Liver (tissue), 9 donors: ENCODE data around the gene NUDT1. TPM values are rescaled to one million over a fixed set of nuclear protein-coding genes. Genes with fewer than 3 reads are reported as not detected.
A peak's percentile ranks its signal among the peaks of the same experiment; 100 is the strongest.
"Not testable (repeated sequence)": the region's sequence is repeated elsewhere in the genome, so short reads cannot be mapped to it uniquely, and the experiment has no call there.

Experiments used
- DNase-seq: peaks from one replicate; pipeline ENCODE4 v3.0.0-alpha.2; 2017; ENCODE audit warnings: low spot score
- H3K27ac ChIP-seq, 2 donors: one replicate each; pipeline ENCODE4 v1.7.0; 2013; ENCODE audit warnings: inconsistent platforms in 2 of 2, low read length in 2 of 2, control low read depth in 1 of 2, low read depth in 1 of 2, mild to moderate bottlenecking in 1 of 2
- H3K27me3 ChIP-seq, 4 donors: one replicate each; pipeline versions ENCODE4 v1.6.1 to v1.7.0; 2013; ENCODE audit warnings: low read length in 3 of 4, inconsistent platforms in 1 of 4, mild to moderate bottlenecking in 1 of 4, moderate library complexity in 1 of 4; ENCODE audit not compliant: control insufficient read depth in 4 of 4, insufficient read depth in 4 of 4
- H3K36me3 ChIP-seq, 4 donors: one replicate each; pipeline versions ENCODE4 v1.6.1 to v1.7.0; 2013; ENCODE audit warnings: low read length in 3 of 4, mild to moderate bottlenecking in 3 of 4, low read depth in 1 of 4, moderate library complexity in 1 of 4; ENCODE audit not compliant: control insufficient read depth in 4 of 4, insufficient read depth in 3 of 4
- H3K4me1 ChIP-seq, 4 donors: one replicate each; pipeline versions ENCODE4 v1.6.1 to v1.7.0; 2013; ENCODE audit warnings: low read length in 3 of 4, mild to moderate bottlenecking in 3 of 4, moderate library complexity in 1 of 4; ENCODE audit not compliant: control insufficient read depth in 4 of 4, insufficient read depth in 4 of 4
- H3K4me3 ChIP-seq, 3 donors: one replicate each; pipeline versions ENCODE4 v1.6.1 to v1.7.0; 2013; ENCODE audit warnings: low read length in 3 of 3, control low read depth in 1 of 3, low read depth in 1 of 3, mild to moderate bottlenecking in 1 of 3
- H3K9ac ChIP-seq, 2 donors: one replicate each; pipeline ENCODE4 v1.7.0; 2013; ENCODE audit warnings: low read length in 2 of 2, mild to moderate bottlenecking in 2 of 2, moderate library complexity in 2 of 2, control low read depth in 1 of 2, low read depth in 1 of 2
- H3K9me3 ChIP-seq, 4 donors: one replicate each; pipeline versions ENCODE4 v1.6.1 to v1.7.0; 2013; ENCODE audit warnings: low read length in 3 of 4; ENCODE audit not compliant: control insufficient read depth in 4 of 4
- EGR1 ChIP-seq, 2 donors: IDR thresholded peaks; 2 replicates each; pipeline ENCODE4 v1.6.1; 2016 to 2018; ENCODE audit warnings: antibody characterized with exemption in 2 of 2, low read depth in 2 of 2
- FOXA1 ChIP-seq: IDR thresholded peaks from 2 replicates; pipeline ENCODE4 v1.6.1; 2016; ENCODE audit warnings: antibody characterized with exemption
- FOXA2 ChIP-seq: IDR thresholded peaks from 2 replicates; pipeline ENCODE4 v1.6.1; 2016; ENCODE audit warnings: antibody characterized with exemption
- GABPA ChIP-seq, 2 donors: IDR thresholded peaks in 1 of 2; conservative IDR thresholded peaks in 1 of 2; 2 replicates each; pipeline ENCODE4 v1.6.1; 2016; ENCODE audit warnings: antibody characterized with exemption in 2 of 2, mild to moderate bottlenecking in 1 of 2, moderate library complexity in 1 of 2
- HNF4A ChIP-seq, 2 donors: conservative IDR thresholded peaks; 2 replicates each; pipeline ENCODE4 v1.6.1; 2016; ENCODE audit warnings: antibody characterized with exemption in 2 of 2, mild to moderate bottlenecking in 2 of 2
- HNF4G ChIP-seq: IDR thresholded peaks from 2 replicates; pipeline ENCODE4 v1.6.1; 2016; ENCODE audit warnings: antibody characterized with exemption
- JUND ChIP-seq, 2 donors: IDR thresholded peaks; 2 replicates each; pipeline ENCODE4 v1.6.1; 2016; ENCODE audit warnings: antibody characterized with exemption in 2 of 2
- NR2F2 ChIP-seq: IDR thresholded peaks from 2 replicates; pipeline ENCODE4 v1.6.1; 2016; ENCODE audit warnings: antibody characterized with exemption
- RAD21 ChIP-seq, 2 donors: IDR thresholded peaks; 2 replicates each; pipeline ENCODE4 v1.6.1; 2016; ENCODE audit warnings: antibody characterized with exemption in 2 of 2, mild to moderate bottlenecking in 2 of 2
- RXRA ChIP-seq, 2 donors: IDR thresholded peaks; 2 replicates each; pipeline ENCODE4 v1.6.1; 2017 to 2018; ENCODE audit warnings: antibody characterized with exemption in 2 of 2, mild to moderate bottlenecking in 1 of 2
- SP1 ChIP-seq: IDR thresholded peaks from 2 replicates; pipeline ENCODE4 v1.6.1; 2018; ENCODE audit warnings: antibody characterized with exemption, mild to moderate bottlenecking
- TAF1 ChIP-seq: conservative IDR thresholded peaks from 2 replicates; pipeline ENCODE4 v1.6.1; 2016; ENCODE audit warnings: antibody characterized with exemption, mild to moderate bottlenecking
- YY1 ChIP-seq: IDR thresholded peaks from 2 replicates; pipeline ENCODE4 v1.6.1; 2016; ENCODE audit warnings: antibody characterized with exemption, mild to moderate bottlenecking
- WGBS: extraction: QIAGEN DNeasy Blood & Tissue Kit; methylation state at CpG from one replicate; pipeline ENCODE4 v1.1.7; 2013; 5-methylcytosine and 5-hydroxymethylcytosine counted together
- polyA plus RNA-seq, 2 donors: library from polyadenylated mRNA; stranded (reverse) in 1 of 2; unstranded in 1 of 2; fragments of 200-250 nt in 1 of 2; fragments of >200 nt in 1 of 2; fragmentation: Nextera tagmentation in 1 of 2; extraction: Ambion mirVana in 1 of 2; gene quantifications; one replicate each; pipeline versions ENCODE4 v1.2.1 to v1.2.3, GENCODE V29; 2013 to 2015
- total RNA-seq, 2 donors: library from RNA; depleted of rRNA; stranded (reverse); fragments of >200 nt; gene quantifications; one replicate each; pipeline ENCODE4 v1.2.3, GENCODE V29; 2014
- TF ChIP-seq, protein P1 (sequence below): IDR thresholded peaks from 2 replicates; pipeline ENCODE4 v1.6.1; 2016; ENCODE audit warnings: antibody characterized with exemption
- TF ChIP-seq, protein P2 (sequence below): IDR thresholded peaks from 2 replicates; pipeline ENCODE4 v1.6.1; 2016; ENCODE audit warnings: antibody characterized with exemption, mild to moderate bottlenecking
- TF ChIP-seq, protein P3 (sequence below): fragments of 150-350 bp; IDR thresholded peaks from 2 replicates; pipeline ENCODE4 v1.5.1; 2017; ENCODE audit warnings: improper control_type of control experiment, low read depth, low read length; ENCODE audit not compliant: missing input control
- TF ChIP-seq, protein P4 (sequence below): IDR thresholded peaks from 2 replicates; pipeline ENCODE4 v1.6.1; 2016; ENCODE audit warnings: antibody characterized with exemption
- TF ChIP-seq, protein P5 (sequence below): IDR thresholded peaks from 2 replicates; pipeline ENCODE4 v1.6.1; 2016; ENCODE audit warnings: antibody characterized with exemption
- donor health status: healthy.
- donor health status: healthy.
- donor health status: healthy.
- donor health status: healthy.
- donor health status: healthy.

The NUDT1 gene
- total and polyA plus RNA-seq, 4 donors = 1.0 to 22.3 (median 3.1) TPM

DNA sequence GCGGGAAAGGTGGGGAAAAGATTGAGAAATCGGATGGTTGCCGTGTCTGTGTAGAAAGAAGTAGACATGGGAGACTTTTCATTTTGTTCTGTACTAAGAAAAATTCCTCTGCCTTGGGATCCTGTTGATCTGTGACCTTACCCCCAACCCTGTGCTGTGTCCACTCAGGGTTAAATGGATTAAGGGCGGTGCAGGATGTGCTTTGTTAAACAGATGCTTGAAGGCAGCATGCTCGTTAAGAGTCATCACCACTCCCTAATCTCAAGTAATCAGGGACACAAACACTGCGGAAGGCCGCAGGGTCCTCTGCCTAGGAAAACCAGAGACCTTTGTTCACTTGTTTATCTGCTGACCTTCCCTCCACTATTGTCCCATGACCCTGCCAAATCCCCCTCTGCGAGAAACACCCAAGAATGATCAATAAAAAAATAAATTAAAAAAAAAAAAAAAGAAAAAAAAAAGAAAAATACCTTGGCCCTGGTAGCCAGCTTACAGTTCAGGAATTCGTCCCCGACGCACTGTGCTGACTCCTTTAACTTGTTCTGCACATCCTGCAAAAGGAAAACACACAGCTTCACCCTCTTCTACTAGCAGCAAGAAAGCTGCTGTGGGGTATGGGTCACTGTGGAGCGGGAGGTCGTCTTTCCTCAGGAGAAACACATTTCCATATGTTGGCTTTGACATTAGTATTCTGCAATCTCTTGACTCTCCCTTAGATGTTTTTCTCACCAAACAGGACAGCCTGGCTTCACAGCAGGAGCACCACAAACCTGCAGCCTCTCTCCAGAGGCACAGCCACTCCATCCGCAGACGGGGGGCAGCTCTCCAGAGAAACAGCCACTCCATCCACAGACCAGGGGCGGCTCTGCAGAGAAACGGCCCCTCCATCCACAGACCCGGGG, 27.3 kb downstream of the NUDT1 start:
- H3K36me3 ChIP-seq = peaks cover 0 to 12% (median 4%) of the 10 kb centered on the region in 4 donors
- not testable (repeated sequence) for H3K27ac ChIP-seq
- peak; percentile 26 for TF ChIP-seq NR2F2

DNA sequence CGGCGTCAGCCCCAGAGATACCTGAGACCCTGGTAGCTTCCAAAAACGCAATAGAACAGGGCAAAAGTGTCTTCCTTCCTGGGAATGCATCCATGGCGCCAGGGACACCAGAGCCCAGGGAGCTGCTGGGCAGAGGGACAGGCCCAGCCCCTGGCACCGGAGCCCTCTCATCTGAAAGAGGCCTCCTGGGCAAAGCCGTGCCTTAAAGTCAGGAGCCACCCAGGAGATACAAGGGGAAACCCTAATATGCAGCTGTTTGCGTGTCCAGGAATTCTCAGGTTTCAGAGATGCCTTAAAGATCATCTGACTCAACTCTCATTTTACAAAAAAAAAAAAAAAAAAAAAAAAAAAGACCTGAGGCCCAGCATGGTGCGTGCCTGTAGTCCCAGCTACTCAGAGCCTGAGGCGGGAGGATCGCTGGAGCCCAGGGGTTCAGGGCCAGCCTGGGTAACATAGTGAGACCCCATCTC, 28.0 kb downstream of the NUDT1 start:
- no peaks in the 10 kb centered on the region for H3K27me3 ChIP-seq
- H3K9me3 ChIP-seq = no peaks in the 10 kb centered on the region
- H3K4me3 ChIP-seq = no peak overlapping the region
- H3K27ac ChIP-seq = no peak overlapping the region
- no peaks in the 10 kb centered on the region for H3K4me1 ChIP-seq
- TF ChIP-seq FOXA2 (no peak), HNF4G (no peak), YY1 (no peak), NR2F2 (no peak), GABPA (IDR thresholded peaks at IDR 0.05 in 1 of 2, conservative IDR thresholded peaks at IDR 0.05 in 1 of 2) (no peak), EGR1 (IDR thresholded peaks at IDR 0.05; ENCODE audit: low read depth in 2 of 2) (no peak), TAF1 (no peak), SP1 (no peak), JUND (IDR thresholded peaks at IDR 0.05) (no peak), RAD21 (IDR thresholded peaks at IDR 0.05) (no peak), RXRA (IDR thresholded peaks at IDR 0.05) (no peak), FOXA1 (no peak), HNF4A (conservative IDR thresholded peaks at IDR 0.05) (no peak)
- TF ChIP-seq, protein P1, sequence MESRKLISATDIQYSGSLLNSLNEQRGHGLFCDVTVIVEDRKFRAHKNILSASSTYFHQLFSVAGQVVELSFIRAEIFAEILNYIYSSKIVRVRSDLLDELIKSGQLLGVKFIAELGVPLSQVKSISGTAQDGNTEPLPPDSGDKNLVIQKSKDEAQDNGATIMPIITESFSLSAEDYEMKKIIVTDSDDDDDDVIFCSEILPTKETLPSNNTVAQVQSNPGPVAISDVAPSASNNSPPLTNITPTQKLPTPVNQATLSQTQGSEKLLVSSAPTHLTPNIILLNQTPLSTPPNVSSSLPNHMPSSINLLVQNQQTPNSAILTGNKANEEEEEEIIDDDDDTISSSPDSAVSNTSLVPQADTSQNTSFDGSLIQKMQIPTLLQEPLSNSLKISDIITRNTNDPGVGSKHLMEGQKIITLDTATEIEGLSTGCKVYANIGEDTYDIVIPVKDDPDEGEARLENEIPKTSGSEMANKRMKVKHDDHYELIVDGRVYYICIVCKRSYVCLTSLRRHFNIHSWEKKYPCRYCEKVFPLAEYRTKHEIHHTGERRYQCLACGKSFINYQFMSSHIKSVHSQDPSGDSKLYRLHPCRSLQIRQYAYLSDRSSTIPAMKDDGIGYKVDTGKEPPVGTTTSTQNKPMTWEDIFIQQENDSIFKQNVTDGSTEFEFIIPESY = no peak
- TF ChIP-seq, protein P2, sequence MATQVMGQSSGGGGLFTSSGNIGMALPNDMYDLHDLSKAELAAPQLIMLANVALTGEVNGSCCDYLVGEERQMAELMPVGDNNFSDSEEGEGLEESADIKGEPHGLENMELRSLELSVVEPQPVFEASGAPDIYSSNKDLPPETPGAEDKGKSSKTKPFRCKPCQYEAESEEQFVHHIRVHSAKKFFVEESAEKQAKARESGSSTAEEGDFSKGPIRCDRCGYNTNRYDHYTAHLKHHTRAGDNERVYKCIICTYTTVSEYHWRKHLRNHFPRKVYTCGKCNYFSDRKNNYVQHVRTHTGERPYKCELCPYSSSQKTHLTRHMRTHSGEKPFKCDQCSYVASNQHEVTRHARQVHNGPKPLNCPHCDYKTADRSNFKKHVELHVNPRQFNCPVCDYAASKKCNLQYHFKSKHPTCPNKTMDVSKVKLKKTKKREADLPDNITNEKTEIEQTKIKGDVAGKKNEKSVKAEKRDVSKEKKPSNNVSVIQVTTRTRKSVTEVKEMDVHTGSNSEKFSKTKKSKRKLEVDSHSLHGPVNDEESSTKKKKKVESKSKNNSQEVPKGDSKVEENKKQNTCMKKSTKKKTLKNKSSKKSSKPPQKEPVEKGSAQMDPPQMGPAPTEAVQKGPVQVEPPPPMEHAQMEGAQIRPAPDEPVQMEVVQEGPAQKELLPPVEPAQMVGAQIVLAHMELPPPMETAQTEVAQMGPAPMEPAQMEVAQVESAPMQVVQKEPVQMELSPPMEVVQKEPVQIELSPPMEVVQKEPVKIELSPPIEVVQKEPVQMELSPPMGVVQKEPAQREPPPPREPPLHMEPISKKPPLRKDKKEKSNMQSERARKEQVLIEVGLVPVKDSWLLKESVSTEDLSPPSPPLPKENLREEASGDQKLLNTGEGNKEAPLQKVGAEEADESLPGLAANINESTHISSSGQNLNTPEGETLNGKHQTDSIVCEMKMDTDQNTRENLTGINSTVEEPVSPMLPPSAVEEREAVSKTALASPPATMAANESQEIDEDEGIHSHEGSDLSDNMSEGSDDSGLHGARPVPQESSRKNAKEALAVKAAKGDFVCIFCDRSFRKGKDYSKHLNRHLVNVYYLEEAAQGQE = no peak
- TF ChIP-seq, protein P3, sequence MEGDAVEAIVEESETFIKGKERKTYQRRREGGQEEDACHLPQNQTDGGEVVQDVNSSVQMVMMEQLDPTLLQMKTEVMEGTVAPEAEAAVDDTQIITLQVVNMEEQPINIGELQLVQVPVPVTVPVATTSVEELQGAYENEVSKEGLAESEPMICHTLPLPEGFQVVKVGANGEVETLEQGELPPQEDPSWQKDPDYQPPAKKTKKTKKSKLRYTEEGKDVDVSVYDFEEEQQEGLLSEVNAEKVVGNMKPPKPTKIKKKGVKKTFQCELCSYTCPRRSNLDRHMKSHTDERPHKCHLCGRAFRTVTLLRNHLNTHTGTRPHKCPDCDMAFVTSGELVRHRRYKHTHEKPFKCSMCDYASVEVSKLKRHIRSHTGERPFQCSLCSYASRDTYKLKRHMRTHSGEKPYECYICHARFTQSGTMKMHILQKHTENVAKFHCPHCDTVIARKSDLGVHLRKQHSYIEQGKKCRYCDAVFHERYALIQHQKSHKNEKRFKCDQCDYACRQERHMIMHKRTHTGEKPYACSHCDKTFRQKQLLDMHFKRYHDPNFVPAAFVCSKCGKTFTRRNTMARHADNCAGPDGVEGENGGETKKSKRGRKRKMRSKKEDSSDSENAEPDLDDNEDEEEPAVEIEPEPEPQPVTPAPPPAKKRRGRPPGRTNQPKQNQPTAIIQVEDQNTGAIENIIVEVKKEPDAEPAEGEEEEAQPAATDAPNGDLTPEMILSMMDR = no peak
- TF ChIP-seq, protein P4, sequence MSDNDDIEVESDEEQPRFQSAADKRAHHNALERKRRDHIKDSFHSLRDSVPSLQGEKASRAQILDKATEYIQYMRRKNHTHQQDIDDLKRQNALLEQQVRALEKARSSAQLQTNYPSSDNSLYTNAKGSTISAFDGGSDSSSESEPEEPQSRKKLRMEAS = no peak
- TF ChIP-seq, protein P5, sequence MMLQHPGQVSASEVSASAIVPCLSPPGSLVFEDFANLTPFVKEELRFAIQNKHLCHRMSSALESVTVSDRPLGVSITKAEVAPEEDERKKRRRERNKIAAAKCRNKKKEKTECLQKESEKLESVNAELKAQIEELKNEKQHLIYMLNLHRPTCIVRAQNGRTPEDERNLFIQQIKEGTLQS = no peak
- H3K9ac ChIP-seq = no peak overlapping the region
- 91% methylated on average over 10 of the region's 10 CpGs for WGBS
- DNase-seq = no peak
- H3K36me3 ChIP-seq = peaks cover 0 to 13% (median 7%) of the 10 kb centered on the region in 4 donors

More for the DNA sequence above, 27.3 kb downstream of the NUDT1 start:
- WGBS = 76% methylated on average over 13 of the region's 18 CpGs
- not testable (repeated sequence) for DNase-seq, H3K4me3 ChIP-seq, H3K9me3 ChIP-seq, H3K9ac ChIP-seq, H3K4me1 ChIP-seq, H3K27me3 ChIP-seq
